D721Med (cell line): Measurements from ENCODE around the gene CASKIN2.

ENCODE experiments used
- DNase-seq: peaks from one replicate; pipeline ENCODE4 v3.0.0; 2011; ENCODE audit warnings: low spot score; ENCODE audit not compliant: insufficient read length
- FAIRE-seq: peaks from 2 replicates; lab custom pipeline; 2011; peaks lifted over from hg19 to GRCh38; lab: Jason Lieb, UNC
- CTCF ChIP-seq: IDR thresholded peaks from 2 replicates; pipeline ENCODE4 v1.5.1; 2012; ENCODE audit warnings: mild to moderate bottlenecking, control low read depth; ENCODE audit not compliant: insufficient read depth; ENCODE audit errors: missing control alignments

The CASKIN2 gene

GRCh38 chr17:75471207-75471606 lies 44.1 kb downstream of the CASKIN2 start:
- TF ChIP-seq CTCF = no peak
- FAIRE-seq (no peak), DNase-seq (no peak)

- TF ChIP-seq CTCF = no peak
- FAIRE-seq (no peak), DNase-seq (no peak)
Observed at GRCh38 chr17:75468779-75469373, 46.5 kb downstream of the CASKIN2 start.

GRCh38 chr17:75468291-75468754 lies 47.0 kb downstream of the CASKIN2 start:
- DNase-seq (no peak), FAIRE-seq (no peak)
- no peak for TF ChIP-seq CTCF

- FAIRE-seq = no peak
- no peak for TF ChIP-seq CTCF
- no peak for DNase-seq
Observed at GRCh38 chr17:75465039-75465438, 50.3 kb downstream of the CASKIN2 start.

GRCh38 chr17:75463603-75464002 lies 51.7 kb downstream of the CASKIN2 start:
- DNase-seq (no peak), FAIRE-seq (no peak)
- TF ChIP-seq CTCF = no peak

- no peak for FAIRE-seq
- TF ChIP-seq CTCF = no peak
- no peak for DNase-seq
Observed at GRCh38 chr17:75460295-75460694, 55.0 kb downstream of the CASKIN2 start.

- DNase-seq = no peak
- TF ChIP-seq CTCF = no peak
- no peak for FAIRE-seq
Observed at GRCh38 chr17:75459590-75460267, 55.6 kb downstream of the CASKIN2 start.
